Measurements from ENCODE around the gene EFCAB3.
"Not testable (repeated sequence)": the region's sequence is repeated elsewhere in the genome, so short reads cannot be mapped to it uniquely, and the experiment has no call there.

EFCAB3 gene

DNA sequence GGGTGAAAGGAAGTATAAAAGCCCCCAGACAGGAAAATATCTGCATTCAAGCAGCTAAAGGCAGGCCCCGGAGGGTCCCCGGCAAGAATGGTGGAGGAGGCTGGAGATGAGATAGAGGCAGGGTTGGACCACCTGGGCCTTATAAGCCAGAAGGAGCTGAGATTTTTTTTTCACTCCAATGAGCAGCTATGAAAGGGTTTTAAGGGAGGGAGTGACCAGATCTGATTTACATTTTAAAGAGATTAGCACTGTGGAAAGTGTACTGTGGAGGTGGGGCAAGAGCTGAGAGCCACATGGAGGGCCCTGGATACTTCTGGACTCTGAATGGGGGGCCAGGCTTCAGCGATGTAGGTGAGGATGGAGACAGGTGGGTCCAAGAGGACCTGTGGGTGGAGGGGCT, 84.1 kb downstream of the EFCAB3 start:
- DNase-seq (ENCODE audit: low read depth), result not testable (repeated sequence)

DNA sequence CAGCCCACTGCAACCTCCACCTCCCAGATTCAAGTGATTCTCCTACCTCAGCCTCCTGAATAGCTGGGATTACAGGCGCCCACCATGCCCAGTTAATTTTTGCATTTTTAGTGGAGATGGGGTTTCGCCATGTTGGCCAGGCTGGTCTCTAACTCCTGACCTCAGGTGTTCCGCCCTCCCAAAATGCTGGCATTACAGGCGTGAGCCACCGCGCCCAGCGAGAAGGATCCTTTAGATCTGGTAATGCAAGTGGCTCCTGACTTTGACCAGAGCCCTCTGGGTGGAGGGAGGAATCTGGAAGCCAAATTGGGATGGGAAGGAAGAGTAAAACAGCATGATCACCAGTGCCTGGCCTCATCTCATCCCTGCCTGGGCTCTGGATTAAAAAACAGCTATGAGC, 84.9 kb downstream of the EFCAB3 start:
- not testable (repeated sequence) for DNase-seq (ENCODE audit: low read depth)
